GM18951 (cell line): ENCODE measurements around the gene LRRC10.
A peak's percentile ranks its signal among the peaks of the same experiment; 100 is the strongest.

Source experiments
- POLR2A ChIP-seq: IDR thresholded peaks from 4 replicates; pipeline ENCODE4 v1.6.1; 2011; ENCODE audit warnings: mild to moderate bottlenecking; ENCODE audit not compliant: insufficient read length, insufficient read depth; ENCODE audit errors: extremely low read depth
- in situ Hi-C: fragments of 300-500 bp; cut with MboI; formaldehyde crosslinking; loops from one replicate; pipeline ENCODE4 v1.12.0; 2022; ENCODE audit warnings: low sequenced_read_pairs, mixed read lengths, inconsistent platforms; ENCODE audit not compliant: unreplicated experiment

LRRC10 gene

GRCh38 chr12:69602954-69603353 lies 7.8 kb downstream of the LRRC10 start:
- TF ChIP-seq POLR2A, result no peak
- in situ Hi-C loops, result no loop called here

GRCh38 chr12:69601962-69602685 lies 8.6 kb downstream of the LRRC10 start:
- in situ Hi-C loops, result no loop called here
- TF ChIP-seq POLR2A, result no peak

GRCh38 chr12:69600804-69601203 lies 9.9 kb downstream of the LRRC10 start:
- no peak for TF ChIP-seq POLR2A
- in situ Hi-C loops, result no loop called here

GRCh38 chr12:69598174-69598753 lies 12.4 kb downstream of the LRRC10 start:
- in situ Hi-C loops, result no loop called here
- TF ChIP-seq POLR2A, result no peak

GRCh38 chr12:69595689-69596088 lies 15.0 kb downstream of the LRRC10 start:
- in situ Hi-C loops, result no loop called here
- TF ChIP-seq POLR2A, result no peak

- no peak for TF ChIP-seq POLR2A
- in situ Hi-C loops, result no loop called here
These were observed 21.6 kb downstream of the LRRC10 start for GRCh38 chr12:69589082-69589481.

GRCh38 chr12:69588527-69588926 lies 22.2 kb downstream of the LRRC10 start:
- in situ Hi-C loops, result no loop called here
- no peak for TF ChIP-seq POLR2A

GRCh38 chr12:69585189-69586062 lies 25.3 kb downstream of the LRRC10 start, which contains the start of gene CCT2:
Gene CCT2 (plus strand): TSS chr12:69585459. CDS start chr12:69585522, 63 bp downstream.
- peak; percentile 97 for TF ChIP-seq POLR2A
- in situ Hi-C loops, result no loop called here

- TF ChIP-seq POLR2A, result no peak
- in situ Hi-C loops, result no loop called here
These were observed 27.5 kb downstream of the LRRC10 start for GRCh38 chr12:69583203-69583602.

- in situ Hi-C loops, result no loop called here
- no peak for TF ChIP-seq POLR2A
These were observed 30.6 kb downstream of the LRRC10 start for GRCh38 chr12:69580074-69580473.

- TF ChIP-seq POLR2A, result no peak
- in situ Hi-C loops, result no loop called here
These were observed 31.7 kb downstream of the LRRC10 start for GRCh38 chr12:69579029-69579428.

- TF ChIP-seq POLR2A, result no peak
- in situ Hi-C loops, result no loop called here
These were observed 32.4 kb downstream of the LRRC10 start for GRCh38 chr12:69578283-69578682.

- in situ Hi-C loops, result no loop called here
- no peak for TF ChIP-seq POLR2A
These were observed 35.4 kb downstream of the LRRC10 start for GRCh38 chr12:69575346-69575745.

- in situ Hi-C loops, result loop anchor here (25.0 kb wide), 1 partner anchor 183 kb away; no protein-coding TSS in a partner anchor
- no peak for TF ChIP-seq POLR2A
These were observed 39.9 kb downstream of the LRRC10 start for GRCh38 chr12:69570545-69571399.
